ENCODE data around the gene P2RY8.

DNA sequence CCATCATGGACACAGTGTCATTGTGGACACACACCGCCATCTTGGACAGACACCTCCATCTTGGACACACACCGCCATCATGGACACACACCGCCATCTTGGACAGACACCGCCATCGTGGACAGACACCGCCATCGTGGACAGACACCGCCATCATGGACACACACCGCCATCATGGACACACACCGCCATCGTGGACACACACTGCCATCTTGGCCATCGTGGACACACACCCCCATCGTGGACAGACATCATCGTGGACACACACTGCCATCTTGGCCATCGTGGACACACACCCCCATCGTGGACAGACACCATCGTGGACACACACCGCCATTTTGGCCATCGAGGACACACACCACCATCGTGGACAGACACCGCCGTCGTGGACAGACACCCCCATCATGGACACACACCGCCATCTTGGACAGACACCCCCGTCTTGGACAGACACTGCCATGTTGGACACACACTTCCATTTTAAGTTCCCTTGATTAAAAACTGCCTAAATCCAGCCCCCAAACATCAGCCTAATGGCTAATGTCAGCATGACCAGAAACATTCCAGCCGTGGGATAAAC, 93.4 kb downstream of the P2RY8 start:
- TF ChIP-seq, protein P1, sequence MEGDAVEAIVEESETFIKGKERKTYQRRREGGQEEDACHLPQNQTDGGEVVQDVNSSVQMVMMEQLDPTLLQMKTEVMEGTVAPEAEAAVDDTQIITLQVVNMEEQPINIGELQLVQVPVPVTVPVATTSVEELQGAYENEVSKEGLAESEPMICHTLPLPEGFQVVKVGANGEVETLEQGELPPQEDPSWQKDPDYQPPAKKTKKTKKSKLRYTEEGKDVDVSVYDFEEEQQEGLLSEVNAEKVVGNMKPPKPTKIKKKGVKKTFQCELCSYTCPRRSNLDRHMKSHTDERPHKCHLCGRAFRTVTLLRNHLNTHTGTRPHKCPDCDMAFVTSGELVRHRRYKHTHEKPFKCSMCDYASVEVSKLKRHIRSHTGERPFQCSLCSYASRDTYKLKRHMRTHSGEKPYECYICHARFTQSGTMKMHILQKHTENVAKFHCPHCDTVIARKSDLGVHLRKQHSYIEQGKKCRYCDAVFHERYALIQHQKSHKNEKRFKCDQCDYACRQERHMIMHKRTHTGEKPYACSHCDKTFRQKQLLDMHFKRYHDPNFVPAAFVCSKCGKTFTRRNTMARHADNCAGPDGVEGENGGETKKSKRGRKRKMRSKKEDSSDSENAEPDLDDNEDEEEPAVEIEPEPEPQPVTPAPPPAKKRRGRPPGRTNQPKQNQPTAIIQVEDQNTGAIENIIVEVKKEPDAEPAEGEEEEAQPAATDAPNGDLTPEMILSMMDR (tag by site-specific recombination; IDR thresholded peaks at IDR 0.05): no peak
- TF ChIP-seq ZNF404 (tag by site-specific recombination; IDR thresholded peaks at IDR 0.05) (no peak), RBAK (tag by site-specific recombination; IDR thresholded peaks at IDR 0.05) (no peak), ZBTB7A (tag by site-specific recombination; IDR thresholded peaks at IDR 0.05; ENCODE audit: low read depth) (no peak), ZNF600 (tag by site-specific recombination; IDR thresholded peaks at IDR 0.05) (no peak), HOXD13 (CRISPR knock-in tag; IDR thresholded peaks at IDR 0.05; ENCODE audit: borderline replicate concordance) (no peak), HOXA7 (CRISPR knock-in tag; IDR thresholded peaks at IDR 0.05; ENCODE audit: borderline replicate concordance) (no peak), ZNF266 (tag by site-specific recombination; IDR thresholded peaks at IDR 0.05; ENCODE audit: low read depth) (no peak)

Measured in HEK293 (cell line).